Fibroblast of lung (primary cell): ENCODE data around the gene PFKFB4. TPM values are rescaled to one million over a fixed set of nuclear protein-coding genes. Genes with fewer than 3 reads are reported as not detected.
A peak's percentile ranks its signal among the peaks of the same experiment; 100 is the strongest.

Experiments
- DNase-seq, 2 donors: peaks; one replicate each; pipeline versions ENCODE4 v3.0.0 to v3.0.0-alpha.2; 2010; ENCODE audit warnings: low read depth in 2 of 2
- H2AFZ ChIP-seq: 2 replicates; pipeline ENCODE4 v1.5.1; 2012; ENCODE audit warnings: low read length, control low read depth, inconsistent platforms
- H3K27ac ChIP-seq: 2 replicates; pipeline ENCODE4 v1.5.1; 2011; ENCODE audit warnings: low read length, control low read depth; ENCODE audit not compliant: insufficient read depth
- H3K27me3 ChIP-seq: 2 replicates; pipeline ENCODE4 v1.5.1; 2011; ENCODE audit warnings: mild to moderate bottlenecking, low read length; ENCODE audit not compliant: control insufficient read depth, insufficient read depth
- H3K36me3 ChIP-seq: 2 replicates; pipeline ENCODE4 v1.5.1; 2011; ENCODE audit warnings: low read length; ENCODE audit not compliant: control insufficient read depth, insufficient read depth
- H3K4me1 ChIP-seq: 2 replicates; pipeline ENCODE4 v1.5.1; 2011; ENCODE audit warnings: low read length; ENCODE audit not compliant: control insufficient read depth, insufficient read depth; ENCODE audit errors: extremely low read depth
- H3K4me2 ChIP-seq: 2 replicates; pipeline ENCODE4 v1.5.1; 2011; ENCODE audit warnings: low read length, control low read depth; ENCODE audit not compliant: insufficient read depth; ENCODE audit errors: extremely low read depth
- H3K4me3 ChIP-seq, 4 experiments: fragments of 200-600 bp in 1 of 4; sonication (generic) in 1 of 4; replicated peaks in 1 of 4; 2 replicates each; pipeline ENCODE4 v1.5.1; 2011 to 2016; ENCODE audit warnings: low read length in 4 of 4, low read depth in 3 of 4, mild to moderate bottlenecking in 3 of 4, control low read depth in 2 of 4, inconsistent platforms in 1 of 4, mixed read lengths in 1 of 4; ENCODE audit not compliant: insufficient read depth in 1 of 4; ENCODE audit errors: control extremely low read depth in 1 of 4
- H3K79me2 ChIP-seq: 2 replicates; pipeline ENCODE4 v1.5.1; 2012; ENCODE audit warnings: mild to moderate bottlenecking, low read length, inconsistent platforms; ENCODE audit not compliant: control insufficient read depth, insufficient read depth
- H3K9ac ChIP-seq: 2 replicates; pipeline ENCODE4 v1.5.1; 2011; ENCODE audit warnings: mild to moderate bottlenecking, low read length, control low read depth; ENCODE audit not compliant: insufficient read depth
- H3K9me3 ChIP-seq: 2 replicates; pipeline ENCODE4 v1.5.1; 2012; ENCODE audit warnings: low read depth, low read length; ENCODE audit not compliant: control insufficient read depth, insufficient read depth
- H4K20me1 ChIP-seq: 2 replicates; pipeline ENCODE4 v1.5.1; 2011; ENCODE audit warnings: low read length; ENCODE audit not compliant: control insufficient read depth, insufficient read depth; ENCODE audit errors: extremely low read depth
- CTCF ChIP-seq, 2 donors: IDR thresholded peaks in 1 of 2; conservative IDR thresholded peaks in 1 of 2; 1 replicate in 1 of 2; 2 replicates in 1 of 2; pipeline ENCODE4 v1.5.1; 2011 to 2012; ENCODE audit warnings: low read length in 2 of 2, control low read depth in 1 of 2, inconsistent platforms in 1 of 2, low read depth in 1 of 2, mild to moderate bottlenecking in 1 of 2
- EZH2 ChIP-seq: IDR thresholded peaks from 2 replicates; pipeline ENCODE4 v1.5.1; 2012; ENCODE audit warnings: low read length, control low read depth, mild to moderate bottlenecking; ENCODE audit errors: missing control alignments
- polyA plus RNA-seq, 2 donors: library from polyadenylated mRNA; depleted of rRNA in 1 of 2; stranded (reverse) in 1 of 2; unstranded in 1 of 2; fragments of >200 nt; gene quantifications; 2 replicates each; pipeline ENCODE4 v1.2.1, GENCODE V29; 2011 to 2012; ENCODE audit warnings: missing spikeins in 1 of 2
- total RNA-seq: library from RNA; depleted of rRNA; stranded (reverse); fragments of >200 nt; gene quantifications from 2 replicates; pipeline ENCODE4 v1.2.1, GENCODE V29; 2014

Gene PFKFB4
- total and polyA plus RNA-seq, 2 donors (not counting 1 experiment from before 2014, with no cell fraction given): 9.3 to 12.2 TPM

GRCh38 chr3:48598323-48599076 is 41.9 kb upstream of the PFKFB4 start:
- Histone ChIP-seq H3K36me3 (peaks cover 34% of the 10 kb centered on the region), H2AFZ (no peak overlapping the region), H3K4me1 (peaks cover 47% of the 10 kb centered on the region), H3K4me3 (peak overlapping the region in 2 of 4 experiments; percentile 8 to 32), H3K9me3 (no peaks in the 10 kb centered on the region), H3K4me2 (peak overlapping the region; percentile 69), H4K20me1 (no peaks in the 10 kb centered on the region), H3K79me2 (no peaks in the 10 kb centered on the region), H3K9ac (peak overlapping the region; percentile 5), H3K27ac (peak overlapping the region; percentile 95), H3K27me3 (no peaks in the 10 kb centered on the region)
- TF ChIP-seq EZH2: no peak
- TF ChIP-seq CTCF (conservative IDR thresholded peaks at IDR 0.05 in 1 of 2, IDR thresholded peaks at IDR 0.05 in 1 of 2; ENCODE audit: low read depth in 1 of 2, low read length in 2 of 2): no peak
- peak; percentile 85 to 96 for DNase-seq

GRCh38 chr3:48597408-48597800 is 40.8 kb upstream of the PFKFB4 start:
- Histone ChIP-seq H3K4me2 (no peak overlapping the region), H3K9me3 (no peaks in the 10 kb centered on the region), H3K36me3 (peaks cover 24% of the 10 kb centered on the region), H3K27me3 (no peaks in the 10 kb centered on the region), H4K20me1 (no peaks in the 10 kb centered on the region), H3K4me3 (no peak overlapping the region), H3K79me2 (no peaks in the 10 kb centered on the region), H2AFZ (no peak overlapping the region), H3K9ac (no peak overlapping the region), H3K4me1 (peaks cover 47% of the 10 kb centered on the region), H3K27ac (peak overlapping the region; percentile 95)
- TF ChIP-seq CTCF (conservative IDR thresholded peaks at IDR 0.05 in 1 of 2, IDR thresholded peaks at IDR 0.05 in 1 of 2; ENCODE audit: low read depth in 1 of 2, low read length in 2 of 2) (no peak), EZH2 (no peak)
- no peak for DNase-seq

- no peak overlapping the region for H3K4me3 ChIP-seq
- H3K4me2 ChIP-seq: no peak overlapping the region
- no peak overlapping the region for H2AFZ ChIP-seq
- no peaks in the 10 kb centered on the region for H3K27me3 ChIP-seq
- no peak for TF ChIP-seq EZH2
- TF ChIP-seq CTCF (conservative IDR thresholded peaks at IDR 0.05 in 1 of 2, IDR thresholded peaks at IDR 0.05 in 1 of 2; ENCODE audit: low read depth in 1 of 2, low read length in 2 of 2): no peak
- H3K36me3 ChIP-seq: peaks cover 25% of the 10 kb centered on the region
- H4K20me1 ChIP-seq: no peaks in the 10 kb centered on the region
- no peak for DNase-seq
- peak overlapping the region; percentile 95 for H3K27ac ChIP-seq
- no peak overlapping the region for H3K9ac ChIP-seq
- no peaks in the 10 kb centered on the region for H3K9me3 ChIP-seq
- no peaks in the 10 kb centered on the region for H3K79me2 ChIP-seq
- H3K4me1 ChIP-seq: peaks cover 47% of the 10 kb centered on the region
Measured at GRCh38 chr3:48596676-48597407, 40.2 kb upstream of the PFKFB4 start.
